ENCODE data around the gene EDDM3A.

DNA sequence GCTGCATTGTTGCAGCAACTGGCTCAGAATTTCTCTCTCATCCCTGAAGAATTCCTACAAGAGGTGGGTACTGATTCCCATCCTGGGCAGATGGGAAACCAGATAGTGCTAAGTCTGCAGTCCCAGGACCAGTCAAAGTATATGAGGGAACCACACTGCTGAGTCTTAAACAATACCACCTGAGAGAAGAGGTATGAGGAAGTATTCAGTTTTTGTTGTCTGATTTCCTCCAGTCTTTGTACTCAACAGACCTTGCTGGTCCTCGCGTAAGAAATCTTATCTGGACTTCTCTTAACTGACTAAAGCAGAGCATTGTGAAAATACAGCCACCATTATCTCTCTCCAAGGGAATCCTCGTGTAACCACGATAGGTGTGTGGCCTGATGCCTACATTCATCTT, 3.6 kb upstream of the EDDM3A start:
- TF ChIP-seq, protein P1, sequence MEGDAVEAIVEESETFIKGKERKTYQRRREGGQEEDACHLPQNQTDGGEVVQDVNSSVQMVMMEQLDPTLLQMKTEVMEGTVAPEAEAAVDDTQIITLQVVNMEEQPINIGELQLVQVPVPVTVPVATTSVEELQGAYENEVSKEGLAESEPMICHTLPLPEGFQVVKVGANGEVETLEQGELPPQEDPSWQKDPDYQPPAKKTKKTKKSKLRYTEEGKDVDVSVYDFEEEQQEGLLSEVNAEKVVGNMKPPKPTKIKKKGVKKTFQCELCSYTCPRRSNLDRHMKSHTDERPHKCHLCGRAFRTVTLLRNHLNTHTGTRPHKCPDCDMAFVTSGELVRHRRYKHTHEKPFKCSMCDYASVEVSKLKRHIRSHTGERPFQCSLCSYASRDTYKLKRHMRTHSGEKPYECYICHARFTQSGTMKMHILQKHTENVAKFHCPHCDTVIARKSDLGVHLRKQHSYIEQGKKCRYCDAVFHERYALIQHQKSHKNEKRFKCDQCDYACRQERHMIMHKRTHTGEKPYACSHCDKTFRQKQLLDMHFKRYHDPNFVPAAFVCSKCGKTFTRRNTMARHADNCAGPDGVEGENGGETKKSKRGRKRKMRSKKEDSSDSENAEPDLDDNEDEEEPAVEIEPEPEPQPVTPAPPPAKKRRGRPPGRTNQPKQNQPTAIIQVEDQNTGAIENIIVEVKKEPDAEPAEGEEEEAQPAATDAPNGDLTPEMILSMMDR (conservative IDR thresholded peaks at IDR 0.05; ENCODE audit: low read depth, low read length): no peak
- no peak for TF ChIP-seq EZH2 (IDR thresholded peaks at IDR 0.05; ENCODE audit: borderline replicate concordance, low read depth, low read length, poor library complexity, severe bottlenecking)

Data from A673 (cell line).